Aortic smooth muscle cell (primary cell): ENCODE results near the gene DRG1. TPM values are rescaled to one million over a fixed set of nuclear protein-coding genes. Genes with fewer than 3 reads are reported as not detected.

Experiments used
- total RNA-seq: library from RNA; depleted of rRNA; stranded (reverse); fragments of >200 nt; gene quantifications from 2 replicates; pipeline ENCODE4 v1.2.3, GENCODE V29; 2014

DRG1 gene
- 82.4 and 90.8 TPM in 2 replicates for total RNA-seq

DNA sequence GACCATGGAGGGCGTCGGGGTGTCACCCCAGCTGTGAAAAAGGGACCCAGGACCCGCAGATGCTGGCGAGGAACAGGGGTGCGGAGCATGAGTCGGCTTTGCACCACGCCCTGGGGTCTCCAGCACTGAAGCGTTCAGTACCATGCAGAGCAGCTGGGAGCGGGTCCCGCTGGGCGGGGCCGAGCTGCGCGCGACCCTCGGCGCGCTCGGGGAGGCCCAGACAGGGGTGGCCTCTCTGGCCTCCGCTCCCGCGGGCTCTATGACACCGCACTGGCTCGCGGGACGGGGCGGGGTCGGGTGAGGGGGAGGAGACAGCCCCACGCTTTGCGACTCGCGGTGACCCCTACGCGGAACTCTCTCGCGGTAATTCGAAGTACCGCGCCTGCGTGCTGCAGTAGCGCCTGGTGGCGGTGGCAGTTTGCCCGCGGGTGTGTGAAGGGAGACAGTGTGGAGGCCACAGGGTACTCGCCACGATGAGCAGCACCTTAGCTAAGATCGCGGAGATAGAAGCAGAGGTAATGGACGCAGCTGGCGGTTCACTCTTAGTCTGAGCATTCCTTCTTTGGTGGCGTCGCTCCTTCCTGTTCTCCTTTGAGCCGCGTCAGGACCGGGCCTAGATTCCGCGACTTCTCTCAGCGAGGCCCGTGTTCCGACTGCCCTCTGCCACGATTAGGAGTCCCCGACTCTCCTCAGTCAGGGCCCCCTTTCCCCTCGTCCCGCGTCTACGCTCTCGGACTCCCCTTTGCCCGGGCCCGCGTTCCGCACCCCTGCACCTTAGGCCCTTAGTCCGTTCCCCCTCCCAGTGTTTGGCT lies at the start of gene DRG1:
Gene DRG1 (plus strand): TSS at position 394 of the 812 bp plus-strand sequence. CDS start 80 bp downstream, at position 474.

Other genes with a start within 250 kb of the DRG1 start
- 23.0 and 29.3 TPM in 2 replicates for gene RNF185, start 239.4 kb upstream of the DRG1 start, total RNA-seq
- 19.6 and 23.4 TPM in 2 replicates for gene LIMK2, start 187.3 kb upstream of the DRG1 start, total RNA-seq
- 28.9 and 52.6 TPM in 2 replicates for gene PIK3IP1, start 107.1 kb upstream of the DRG1 start, total RNA-seq
- gene PATZ1, start 53.3 kb upstream of the DRG1 start, total RNA-seq, result 9.1 and 9.3 TPM in 2 replicates
- 8.6 and 10.7 TPM in 2 replicates for gene EIF4ENIF1, start 90.2 kb downstream of the DRG1 start, total RNA-seq
- 15.7 and 20.3 TPM in 2 replicates for gene SFI1, start 96.9 kb downstream of the DRG1 start, total RNA-seq